ENCODE data around the gene GPRC5D.

The GPRC5D gene

GRCh38 chr12:12977231-12977630 is 25.3 kb upstream of the GPRC5D start (continued):
- TF ChIP-seq ZNF8 (CRISPR knock-in tag; IDR thresholded peaks at IDR 0.05), result no peak
- TF ChIP-seq PPARA (CRISPR knock-in tag; IDR thresholded peaks at IDR 0.05; ENCODE audit: borderline replicate concordance), result no peak
- no peak for TF ChIP-seq ARNTL (CRISPR knock-in tag; IDR thresholded peaks at IDR 0.05; ENCODE audit: borderline replicate concordance, low read depth)
- no peak for TF ChIP-seq ZC3H10 (CRISPR knock-in tag; IDR thresholded peaks at IDR 0.05)
- TF ChIP-seq SNAI2 (CRISPR knock-in tag; IDR thresholded peaks at IDR 0.05), result no peak

GRCh38 chr12:12976366-12976765 is 24.4 kb upstream of the GPRC5D start:
- ATAC-seq, result peak; percentile 38
- TF ChIP-seq PATZ1 (CRISPR knock-in tag; IDR thresholded peaks at IDR 0.05; ENCODE audit: borderline replicate concordance), result no peak
- no peak for TF ChIP-seq POU6F1 (CRISPR knock-in tag; IDR thresholded peaks at IDR 0.05; ENCODE audit: borderline replicate concordance, low read depth)
- TF ChIP-seq GLIS3 (CRISPR knock-in tag; IDR thresholded peaks at IDR 0.05), result no peak
- no peak for TF ChIP-seq PPARA (CRISPR knock-in tag; IDR thresholded peaks at IDR 0.05; ENCODE audit: borderline replicate concordance)
- TF ChIP-seq ZNF565 (CRISPR knock-in tag; conservative IDR thresholded peaks at IDR 0.05; ENCODE audit: low read depth), result no peak
- no peak for TF ChIP-seq TOX (CRISPR knock-in tag; IDR thresholded peaks at IDR 0.05; ENCODE audit: borderline replicate concordance)
- TF ChIP-seq, protein P1, sequence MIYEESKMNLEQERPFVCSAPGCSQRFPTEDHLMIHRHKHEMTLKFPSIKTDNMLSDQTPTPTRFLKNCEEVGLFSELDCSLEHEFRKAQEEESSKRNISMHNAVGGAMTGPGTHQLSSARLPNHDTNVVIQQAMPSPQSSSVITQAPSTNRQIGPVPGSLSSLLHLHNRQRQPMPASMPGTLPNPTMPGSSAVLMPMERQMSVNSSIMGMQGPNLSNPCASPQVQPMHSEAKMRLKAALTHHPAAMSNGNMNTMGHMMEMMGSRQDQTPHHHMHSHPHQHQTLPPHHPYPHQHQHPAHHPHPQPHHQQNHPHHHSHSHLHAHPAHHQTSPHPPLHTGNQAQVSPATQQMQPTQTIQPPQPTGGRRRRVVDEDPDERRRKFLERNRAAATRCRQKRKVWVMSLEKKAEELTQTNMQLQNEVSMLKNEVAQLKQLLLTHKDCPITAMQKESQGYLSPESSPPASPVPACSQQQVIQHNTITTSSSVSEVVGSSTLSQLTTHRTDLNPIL (CRISPR knock-in tag; IDR thresholded peaks at IDR 0.05; ENCODE audit: low read depth), result no peak
- no peak for TF ChIP-seq ARNTL (CRISPR knock-in tag; IDR thresholded peaks at IDR 0.05; ENCODE audit: borderline replicate concordance, low read depth)
- TF ChIP-seq CSDC2 (CRISPR knock-in tag; IDR thresholded peaks at IDR 0.05), result no peak
- TF ChIP-seq SNAI2 (CRISPR knock-in tag; IDR thresholded peaks at IDR 0.05), result no peak
- TF ChIP-seq CSRNP3 (CRISPR knock-in tag; IDR thresholded peaks at IDR 0.05), result no peak
- no peak for TF ChIP-seq ESRRG (CRISPR knock-in tag; IDR thresholded peaks at IDR 0.05)
- no peak for TF ChIP-seq ISL1 (CRISPR knock-in tag; IDR thresholded peaks at IDR 0.05)

DNA sequence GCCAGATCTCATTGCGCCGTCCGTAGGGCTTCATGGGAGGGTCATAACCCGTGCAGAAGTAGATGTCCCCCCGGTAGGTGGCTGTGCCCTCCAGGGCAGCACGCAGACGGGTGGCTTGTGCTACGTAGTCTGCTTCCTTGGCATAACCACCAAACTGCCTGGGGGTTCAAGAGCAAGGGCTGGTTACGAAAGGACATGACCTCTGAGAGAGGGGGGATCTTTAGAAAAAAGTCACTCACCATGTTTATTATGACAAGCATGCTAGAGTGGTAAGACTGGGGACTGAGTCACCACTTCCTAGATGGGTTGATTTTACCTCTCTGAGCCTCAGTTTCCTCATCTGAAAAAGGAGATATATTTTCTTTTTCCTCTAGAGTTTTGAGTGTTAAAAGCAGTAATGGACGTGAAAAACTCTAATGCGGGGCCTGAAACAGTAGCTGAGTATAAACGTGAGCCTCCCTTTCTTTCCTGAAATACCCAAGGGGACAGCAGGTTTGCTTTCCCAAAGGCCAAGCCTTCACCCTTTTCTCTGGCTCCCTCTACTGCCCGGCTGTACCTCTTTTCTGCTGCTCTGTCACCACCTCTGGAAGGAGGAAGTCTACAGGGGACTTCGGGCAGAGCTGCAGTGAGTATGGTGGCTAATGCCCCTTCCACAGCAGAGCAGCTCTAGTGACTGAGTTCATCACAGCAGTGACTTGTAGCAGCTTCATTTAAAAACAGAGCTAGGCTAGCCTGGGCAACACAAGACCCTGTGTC is 23.5 kb upstream of the GPRC5D start:
- ATAC-seq, result peak; percentile 49
- no peak for TF ChIP-seq ZFP3 (CRISPR knock-in tag; IDR thresholded peaks at IDR 0.05)
- TF ChIP-seq TSHZ2 (CRISPR knock-in tag; IDR thresholded peaks at IDR 0.05), result no peak
- no peak for TF ChIP-seq RARB (CRISPR knock-in tag; IDR thresholded peaks at IDR 0.05)
- no peak for TF ChIP-seq TOX (CRISPR knock-in tag; IDR thresholded peaks at IDR 0.05; ENCODE audit: borderline replicate concordance)

GRCh38 chr12:12974211-12974610 is 22.2 kb upstream of the GPRC5D start:
- no peak for TF ChIP-seq TSHZ2 (CRISPR knock-in tag; IDR thresholded peaks at IDR 0.05)
- no peak for TF ChIP-seq ZNF8 (CRISPR knock-in tag; IDR thresholded peaks at IDR 0.05)
- TF ChIP-seq, protein P1 (CRISPR knock-in tag; IDR thresholded peaks at IDR 0.05; ENCODE audit: low read depth), result no peak
- ATAC-seq, result no peak
